GM12874 (cell line): ENCODE results near the gene PDX1.

ENCODE experiments used
- CTCF ChIP-seq: IDR thresholded peaks from 2 replicates; pipeline ENCODE4 v1.5.1; 2011; ENCODE audit warnings: low read depth, mild to moderate bottlenecking, control low read depth, low read length, moderate library complexity; ENCODE audit not compliant: insufficient read depth

The PDX1 gene

GRCh38 chr13:27971236-27971645 is 51.4 kb downstream of the PDX1 start:
- no peak for TF ChIP-seq CTCF

DNA sequence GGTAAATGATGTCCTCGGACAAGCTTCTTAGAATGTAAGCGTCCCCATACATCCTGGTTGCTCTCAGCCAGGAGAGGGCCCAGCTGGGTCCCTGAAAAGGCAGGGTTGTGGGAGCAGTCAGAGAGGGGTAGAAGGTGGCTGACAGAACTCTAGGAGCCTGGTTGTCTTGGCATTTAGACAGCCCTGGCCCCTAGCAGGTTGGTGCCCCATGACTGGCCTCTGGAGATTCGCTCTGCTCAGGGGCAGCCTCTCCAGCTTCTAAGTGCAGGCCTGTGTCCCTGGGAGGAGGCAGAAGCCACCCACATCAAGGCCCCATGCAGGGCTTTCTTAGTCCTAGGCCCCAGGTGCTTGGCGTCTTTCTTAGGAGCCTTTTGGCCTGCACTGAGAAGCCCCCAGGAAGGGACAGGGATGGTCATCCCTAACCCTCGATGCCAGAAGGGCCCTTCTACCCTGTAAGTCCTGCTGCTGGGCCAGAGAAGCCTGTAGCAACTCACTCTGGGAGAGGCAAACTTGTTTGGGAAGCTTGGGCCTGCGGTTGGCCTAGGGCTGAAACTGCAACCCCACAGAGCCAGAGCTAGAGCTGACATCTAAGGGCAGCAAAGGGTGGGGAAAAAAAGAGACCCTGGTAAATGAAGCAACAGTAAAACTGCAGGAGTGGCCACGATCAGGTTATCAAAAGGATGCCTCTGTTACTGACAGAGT is 52.1 kb downstream of the PDX1 start:
- no peak for TF ChIP-seq CTCF

- TF ChIP-seq CTCF: no peak
Observed at GRCh38 chr13:27972478-27972820, 52.6 kb downstream of the PDX1 start.

- no peak for TF ChIP-seq CTCF
Observed at GRCh38 chr13:27973291-27973690, 53.5 kb downstream of the PDX1 start.

GRCh38 chr13:27973961-27974662 is 54.3 kb downstream of the PDX1 start:
- TF ChIP-seq CTCF: no peak
